Activated CD8-positive, alpha-beta memory T cell treated with anti-CD3 and anti-CD28 coated beads, Interleukin-2, amount 50 U/mL, for 24 hours (primary cell): ENCODE results near the gene PGP.

Experiments
- DNase-seq: peaks from one replicate; pipeline ENCODE4 v3.0.0-alpha.2; 2020; ENCODE audit errors: extremely low read depth

The PGP gene

DNA sequence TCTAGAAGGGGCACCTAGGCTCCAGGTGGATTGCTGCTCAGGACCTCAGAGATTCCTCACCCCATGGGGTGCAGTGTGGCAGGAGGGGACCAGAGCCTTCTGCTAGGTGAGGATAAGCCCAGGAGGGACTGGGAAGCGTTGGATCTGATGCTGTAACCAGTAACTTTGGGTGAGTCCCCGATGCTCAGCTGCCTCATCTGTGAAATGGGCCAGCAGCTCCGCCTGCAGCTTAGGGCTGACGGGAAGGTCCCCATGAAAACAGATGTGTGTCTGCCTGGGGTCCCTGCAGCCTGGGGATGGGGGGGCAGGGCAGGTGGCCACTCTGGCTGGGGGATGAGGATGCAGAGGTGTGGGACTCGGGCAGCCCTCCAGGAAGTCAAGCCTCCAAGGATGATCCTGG, 15.5 kb downstream of the PGP start:
- DNase-seq, result no peak

GRCh38 chr16:2198283-2198682, 16.4 kb downstream of the PGP start:
- DNase-seq, result no peak

DNA sequence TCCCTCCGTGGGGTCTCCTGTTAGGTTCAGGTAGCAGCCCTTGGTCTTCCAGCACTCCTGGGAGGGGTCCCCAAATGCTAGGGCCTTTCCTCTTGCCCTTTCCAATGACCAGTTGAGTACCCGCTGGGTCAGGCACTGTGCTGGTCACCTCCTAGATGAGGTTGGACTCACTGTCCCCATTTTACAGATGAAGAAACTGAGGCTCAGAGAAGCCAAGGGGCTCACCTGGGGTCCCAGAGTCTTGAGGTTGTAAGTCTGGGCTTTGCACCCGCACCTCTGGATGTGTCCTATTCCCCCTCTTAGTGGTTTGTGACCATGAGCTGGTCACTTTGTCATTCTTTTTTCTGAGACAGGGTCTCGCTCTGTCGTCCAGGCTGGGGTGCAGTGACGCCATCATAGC, 16.9 kb downstream of the PGP start:
- DNase-seq, result no peak

DNA sequence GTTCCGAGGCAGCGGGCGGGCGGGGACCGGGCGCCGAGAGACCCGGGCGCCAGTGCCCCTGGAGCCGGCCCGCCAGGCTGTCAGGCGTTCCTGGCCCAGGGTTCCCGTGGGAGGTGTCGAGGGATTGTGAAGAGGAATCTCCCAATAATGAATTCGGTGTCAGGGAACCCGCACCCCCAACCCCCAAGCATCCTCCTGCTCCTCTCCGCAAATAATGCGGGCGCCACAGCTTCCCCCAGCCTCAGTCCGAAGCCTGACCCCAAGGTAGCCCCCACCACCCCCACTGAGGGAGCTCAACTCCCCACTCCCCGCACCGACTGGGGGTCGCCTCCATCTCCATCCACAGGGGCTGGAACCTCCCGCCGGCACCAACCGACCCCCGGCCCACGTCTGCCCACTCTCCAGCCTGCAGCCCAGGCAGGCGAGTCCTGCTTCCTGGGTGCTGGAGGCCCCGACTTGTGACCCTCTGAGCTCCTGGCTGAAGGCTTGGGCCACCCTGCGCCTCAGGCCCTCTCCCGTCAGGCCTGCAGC, 17.6 kb downstream of the PGP start:
- no peak for DNase-seq

DNA sequence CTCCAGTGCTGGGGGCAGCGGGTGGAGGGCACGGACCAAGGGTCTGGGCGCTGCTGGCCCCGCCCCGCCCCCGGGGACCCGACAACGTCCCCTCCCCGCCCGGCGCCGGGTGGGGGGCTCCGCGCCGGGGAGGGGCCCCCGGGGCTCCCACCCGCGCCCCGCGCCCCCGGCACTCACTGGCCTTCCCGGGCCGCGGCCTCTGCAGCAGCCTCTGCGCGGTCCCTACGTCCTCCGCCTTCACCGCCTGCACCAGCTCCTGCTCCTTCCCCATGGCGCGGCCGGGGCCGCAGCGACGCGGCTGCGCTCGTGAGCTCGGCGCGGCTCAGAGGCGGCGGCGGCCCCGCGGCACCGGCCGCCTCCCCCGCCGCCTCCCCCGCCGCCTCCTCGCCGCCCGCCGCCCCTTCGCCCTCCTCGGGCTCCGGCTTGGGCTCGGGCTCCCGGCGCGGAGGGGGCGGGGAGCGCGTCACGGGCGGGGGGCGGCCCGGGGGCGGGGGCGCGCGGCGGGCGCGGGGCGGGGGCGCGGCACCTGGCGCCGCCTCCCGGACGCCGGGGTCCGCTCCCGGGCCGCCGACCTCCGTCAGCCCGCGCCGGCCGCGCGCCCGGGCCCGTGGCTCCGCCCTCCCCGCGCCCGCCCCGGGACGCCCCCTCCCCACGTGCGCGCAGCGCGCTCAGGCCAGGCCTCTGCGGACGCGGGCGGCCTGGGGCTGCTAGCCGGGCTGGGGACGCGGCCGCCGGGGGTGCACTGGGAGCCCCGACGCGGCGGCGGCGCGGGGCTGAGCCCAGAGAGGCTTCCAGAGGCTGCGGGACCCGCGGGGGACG, 18.3 kb downstream of the PGP start, which contains the start of gene CASKIN1:
Gene CASKIN1, minus strand, starts transcription at position 444 of the 819 bp plus-strand sequence. Its CDS starts 173 bp downstream, at position 271.
- DNase-seq, result no peak

DNA sequence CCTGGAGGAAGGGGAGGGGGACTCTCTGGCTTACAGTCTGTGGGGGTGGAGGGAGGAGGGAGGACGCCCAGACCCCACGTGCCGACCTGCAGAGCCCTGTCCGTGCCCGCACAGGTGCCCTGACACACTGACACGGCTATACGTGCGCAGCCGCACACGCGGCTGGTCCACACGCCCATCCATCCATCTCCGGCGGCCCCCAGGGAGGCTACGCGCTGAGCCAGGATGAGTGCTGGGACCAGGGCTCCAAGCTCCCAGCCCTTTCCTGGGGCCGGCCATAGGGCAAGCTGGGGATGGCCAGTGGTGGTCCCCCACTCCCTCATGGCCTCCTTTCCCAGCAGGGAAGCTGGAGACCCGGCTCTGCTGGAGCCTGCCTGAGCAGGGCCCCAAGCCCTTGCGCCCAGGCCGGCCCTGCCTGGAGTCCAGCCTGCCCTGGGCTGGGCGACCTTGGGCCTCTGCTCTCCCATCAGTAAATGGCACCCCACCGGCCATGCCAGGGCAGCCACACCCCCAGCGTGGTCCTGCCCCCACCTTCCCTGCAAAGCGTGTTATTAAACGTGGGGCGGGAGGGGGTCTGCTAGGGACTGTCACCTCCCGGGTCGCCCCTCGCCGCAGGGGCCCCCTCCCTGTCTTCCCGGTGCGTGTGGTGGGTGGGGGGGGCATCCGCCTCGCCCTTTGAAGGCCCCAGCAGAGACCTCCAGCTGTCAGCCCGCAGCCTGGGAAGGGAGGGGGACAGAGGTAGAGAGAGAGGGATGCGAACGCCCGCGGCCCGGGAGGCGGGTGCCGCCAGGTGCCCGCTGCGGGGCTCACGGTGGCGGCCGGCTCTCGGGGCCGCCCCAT, 19.1 kb downstream of the PGP start:
- DNase-seq, result no peak

- no peak for DNase-seq
Measured at GRCh38 chr16:2194852-2195321, 19.8 kb downstream of the PGP start.

GRCh38 chr16:2194166-2194834, 20.3 kb downstream of the PGP start:
- no peak for DNase-seq

GRCh38 chr16:2191446-2191706, 23.3 kb downstream of the PGP start:
- DNase-seq, result no peak

DNA sequence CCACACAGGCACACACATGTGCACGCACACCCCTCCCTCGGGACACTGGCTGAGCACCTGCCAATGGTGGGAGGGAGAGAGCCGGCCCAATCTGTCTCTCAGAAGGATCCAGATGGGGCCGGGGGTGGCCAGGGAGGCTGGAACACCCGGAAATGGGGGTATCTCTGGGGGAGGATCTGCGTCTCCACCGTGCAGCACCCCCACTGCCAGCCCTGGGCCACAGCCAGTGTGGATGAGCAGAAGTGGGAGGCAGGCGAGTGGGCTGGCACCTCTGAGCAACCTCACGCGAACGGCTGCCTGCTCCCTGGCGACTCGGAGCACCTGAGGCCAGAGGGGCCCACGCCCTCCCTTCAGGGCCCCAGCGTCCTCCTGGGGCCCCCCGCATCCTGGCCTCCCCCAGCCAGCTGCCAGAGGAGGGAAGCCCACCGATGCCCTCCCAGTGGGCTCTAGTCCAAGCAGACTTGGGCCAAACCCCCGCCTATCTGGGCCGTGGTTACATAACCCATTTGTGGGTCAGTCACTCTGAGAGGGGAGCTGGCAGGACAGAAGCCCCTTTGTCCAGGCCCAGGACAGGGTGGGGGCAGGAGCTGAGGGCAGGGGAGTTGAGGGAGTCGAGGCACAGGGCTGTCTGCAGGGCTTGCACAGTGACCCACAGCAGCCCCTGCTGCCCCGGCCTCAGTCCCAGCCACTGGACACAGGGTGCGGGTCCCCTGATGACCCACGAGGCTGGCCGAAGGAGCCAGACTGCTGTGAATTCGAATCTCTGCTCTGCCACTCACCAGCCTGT, 23.8 kb downstream of the PGP start:
- no peak for DNase-seq

- DNase-seq, result no peak
Measured at GRCh38 chr16:2190002-2190658, 24.5 kb downstream of the PGP start.

DNA sequence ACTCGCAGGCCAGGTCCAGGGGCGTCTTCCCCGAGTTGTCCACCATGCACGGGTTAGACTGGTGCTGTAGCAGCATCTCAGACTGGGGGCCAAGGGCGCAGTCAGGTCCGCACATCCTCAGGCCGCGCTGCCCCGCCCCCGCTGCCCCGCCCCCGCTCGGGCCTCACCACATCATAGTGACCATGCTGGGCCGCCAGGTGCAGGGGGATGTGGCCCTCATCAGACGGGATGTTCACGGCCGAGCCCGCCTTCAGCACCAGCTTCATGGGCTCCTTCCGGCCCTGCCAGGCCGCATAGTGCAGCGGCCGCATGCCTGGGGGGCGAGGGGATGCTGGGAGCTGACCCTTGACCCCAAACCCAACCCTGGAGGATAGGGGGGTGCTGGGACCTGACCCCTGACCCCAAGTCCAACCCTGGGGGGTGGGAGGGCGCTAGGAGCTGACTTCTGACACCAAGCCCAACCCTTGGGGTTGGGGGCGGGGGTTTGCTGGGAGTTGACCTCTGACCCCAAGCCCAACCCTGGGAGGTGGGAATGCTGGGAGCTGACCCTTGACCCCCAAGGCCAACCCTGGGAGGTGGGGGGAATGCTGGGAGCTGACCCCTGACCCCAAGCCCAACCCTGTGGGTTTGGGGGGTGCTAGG, 25.3 kb downstream of the PGP start:
- no peak for DNase-seq

DNA sequence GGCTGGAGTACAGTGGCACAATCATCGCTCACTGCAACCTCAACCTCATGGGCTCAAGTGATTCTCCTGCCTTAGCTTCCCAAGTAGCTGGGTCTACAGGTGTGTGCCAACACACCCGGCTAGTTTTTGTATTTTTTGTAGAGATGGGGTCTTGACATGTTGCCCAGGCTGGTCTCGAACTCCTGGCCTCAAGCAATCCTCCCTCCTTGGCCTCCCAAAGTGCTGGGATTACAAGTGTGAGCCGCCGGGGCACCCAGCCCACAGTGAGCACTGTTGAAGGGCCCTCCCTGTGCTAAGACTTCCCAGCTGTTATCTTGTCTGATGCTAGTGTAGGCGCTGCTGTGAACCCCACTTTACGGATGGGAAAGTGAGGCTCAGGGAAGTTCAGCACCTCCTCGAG, 26.2 kb downstream of the PGP start:
- DNase-seq, result no peak

GRCh38 chr16:2187212-2187611, 27.4 kb downstream of the PGP start:
- no peak for DNase-seq

DNA sequence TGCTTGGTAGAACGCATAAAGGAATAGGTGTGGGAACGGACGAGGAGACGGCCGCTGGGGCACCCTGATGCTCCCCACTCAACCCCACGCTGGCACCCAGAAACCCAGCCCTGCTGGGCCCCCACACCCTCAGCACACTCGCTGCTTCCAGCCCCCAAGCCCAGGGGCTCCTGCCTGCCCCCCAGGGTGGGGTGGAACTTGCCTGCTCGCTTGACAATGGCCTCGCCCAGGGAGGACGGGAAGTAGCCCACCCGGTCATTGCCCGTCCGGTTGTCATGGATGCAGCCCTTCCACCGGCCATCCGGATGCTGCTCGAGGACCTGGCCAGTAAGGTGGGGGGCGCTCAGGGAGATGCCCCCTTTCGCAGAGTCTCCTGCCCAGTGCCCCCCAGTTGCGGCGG, 28.1 kb downstream of the PGP start:
- DNase-seq, result no peak

- DNase-seq, result no peak
Measured at GRCh38 chr16:2186064-2186463, 28.6 kb downstream of the PGP start.

- DNase-seq, result no peak
Measured at GRCh38 chr16:2184962-2185361, 29.7 kb downstream of the PGP start.

- no peak for DNase-seq
Measured at GRCh38 chr16:2184346-2184745, 30.3 kb downstream of the PGP start.

DNA sequence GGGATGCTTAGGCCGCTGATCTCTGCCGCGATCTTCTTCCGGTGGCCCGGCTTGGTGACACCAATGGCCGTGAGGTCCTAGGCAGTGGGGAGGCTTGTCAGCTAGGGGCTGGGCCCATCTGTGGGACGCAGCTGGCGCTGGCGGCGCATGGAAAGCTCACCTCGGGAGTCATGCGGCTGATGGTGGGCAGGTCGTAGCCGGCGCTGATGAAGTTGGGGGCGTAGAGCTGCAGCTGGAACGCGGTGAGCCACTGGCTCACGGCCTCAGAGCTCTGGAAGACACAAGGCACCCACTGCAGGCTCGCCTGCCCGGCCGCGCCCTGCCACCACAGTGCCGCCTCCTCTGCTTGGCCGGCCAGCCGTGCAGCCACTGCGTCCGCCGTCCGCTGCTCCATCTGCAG, 31.0 kb downstream of the PGP start:
- DNase-seq, result no peak

- DNase-seq, result no peak
Measured at GRCh38 chr16:2181952-2182351, 32.7 kb downstream of the PGP start.
